ENCODE results near the gene SLC22A5. TPM values are rescaled to one million over a fixed set of nuclear protein-coding genes. Genes with fewer than 3 reads are reported as not detected.

SLC22A5 gene
- total and polyA plus RNA-seq, 11 donors: 7.5 to 50.1 (median 13.5) TPM

DNA sequence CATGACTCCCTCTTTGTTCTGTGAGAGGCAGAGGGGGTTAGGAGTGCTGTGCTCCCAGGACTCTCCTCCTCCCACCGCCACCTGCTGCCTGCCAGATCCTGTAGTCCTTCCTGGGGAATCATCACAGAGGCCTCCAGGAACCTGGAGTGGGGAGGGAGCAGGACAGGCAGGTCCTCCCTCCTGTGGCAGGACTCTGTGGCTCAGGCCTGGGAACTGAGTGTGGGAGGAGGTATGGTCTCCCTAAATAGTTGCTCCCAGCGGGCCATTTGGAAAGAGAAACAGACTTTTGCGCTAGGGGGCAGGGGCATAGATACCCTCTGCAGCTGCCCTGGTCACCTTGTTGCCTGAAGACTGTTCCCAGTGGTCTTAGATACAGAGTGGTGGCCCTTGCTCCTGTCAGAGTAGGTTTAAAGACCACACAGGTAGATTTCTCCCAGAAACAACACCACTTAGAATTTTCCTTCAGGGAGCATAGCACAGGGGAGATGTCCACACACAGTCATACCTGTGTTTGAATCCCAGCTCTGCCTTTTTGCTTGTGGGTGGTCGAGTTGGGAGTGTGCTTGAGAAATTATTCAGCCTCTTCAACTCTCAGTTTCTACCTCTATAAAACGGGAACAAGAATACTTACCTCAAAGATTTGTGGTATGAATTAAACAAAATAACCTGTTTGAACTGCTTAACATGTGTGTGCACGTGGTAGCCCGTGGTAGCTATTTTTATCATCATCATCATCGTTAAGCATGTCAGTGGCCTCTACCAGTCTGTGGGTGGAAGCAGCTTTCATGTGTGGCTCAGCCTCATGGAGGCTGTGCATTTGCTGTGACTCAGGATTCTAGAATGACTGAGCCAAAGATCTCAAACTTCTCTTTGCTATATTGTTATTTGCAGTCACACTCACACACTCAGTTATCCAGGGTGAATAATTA, 55.8 kb downstream of the SLC22A5 start:
- Histone ChIP-seq H3K9me3 (no peaks in the 10 kb centered on the region), H3K27me3 (no peaks in the 10 kb centered on the region), H3K36me3 (peaks cover 0 to 33% (median 8%) of the 10 kb centered on the region in 9 donors), H3K4me3 (peak overlapping the region in 1 of 12 donors; percentile 27), H3K27ac (peak overlapping the region; percentile 33 to 98 (median 81)), H3K4me1 (peaks cover 41 to 100% (median 99%) of the 10 kb centered on the region in 12 donors)
- 43 to 49% (median 44%) methylated on average over 7 to 8 of the region's 8 CpGs for WGBS, 4 donors
- DNase-seq (no peak), ATAC-seq (peak in 1 of 4 donors; percentile 17)
- no peak for TF ChIP-seq CTCF (IDR thresholded peaks at IDR 0.05)
- no peak for TF ChIP-seq POLR2A (IDR thresholded peaks at IDR 0.05)
- intact Hi-C loops (cut with DNase I): loop anchor here in 2 of 10 donors (5.0 kb wide), 2 partner anchors 37 to 62 kb away; no protein-coding TSS in a partner anchor

- Histone ChIP-seq H3K27me3 (no peaks in the 10 kb centered on the region), H3K27ac (peak overlapping the region in 11 of 12 donors; percentile 58 to 98 (median 81)), H3K4me3 (peak overlapping the region in 1 of 12 donors; percentile 27), H3K9me3 (no peaks in the 10 kb centered on the region), H3K36me3 (peaks cover 0 to 30% (median 6%) of the 10 kb centered on the region in 9 donors), H3K4me1 (peaks cover 41 to 100% (median 94%) of the 10 kb centered on the region in 12 donors)
- intact Hi-C loops (cut with DNase I): loop anchor here in 2 of 10 donors (5.0 kb wide), 2 partner anchors 36 to 61 kb away; no protein-coding TSS in a partner anchor
- no peak for TF ChIP-seq CTCF (IDR thresholded peaks at IDR 0.05)
- TF ChIP-seq POLR2A (IDR thresholded peaks at IDR 0.05): no peak
- WGBS, 4 donors: 67 to 73% (median 70%) methylated on average over 6 to 7 of the region's 7 CpGs
- DNase-seq (no peak), ATAC-seq (no peak)
Observed at GRCh38 chr5:132425975-132426524, 56.5 kb downstream of the SLC22A5 start.

DNA sequence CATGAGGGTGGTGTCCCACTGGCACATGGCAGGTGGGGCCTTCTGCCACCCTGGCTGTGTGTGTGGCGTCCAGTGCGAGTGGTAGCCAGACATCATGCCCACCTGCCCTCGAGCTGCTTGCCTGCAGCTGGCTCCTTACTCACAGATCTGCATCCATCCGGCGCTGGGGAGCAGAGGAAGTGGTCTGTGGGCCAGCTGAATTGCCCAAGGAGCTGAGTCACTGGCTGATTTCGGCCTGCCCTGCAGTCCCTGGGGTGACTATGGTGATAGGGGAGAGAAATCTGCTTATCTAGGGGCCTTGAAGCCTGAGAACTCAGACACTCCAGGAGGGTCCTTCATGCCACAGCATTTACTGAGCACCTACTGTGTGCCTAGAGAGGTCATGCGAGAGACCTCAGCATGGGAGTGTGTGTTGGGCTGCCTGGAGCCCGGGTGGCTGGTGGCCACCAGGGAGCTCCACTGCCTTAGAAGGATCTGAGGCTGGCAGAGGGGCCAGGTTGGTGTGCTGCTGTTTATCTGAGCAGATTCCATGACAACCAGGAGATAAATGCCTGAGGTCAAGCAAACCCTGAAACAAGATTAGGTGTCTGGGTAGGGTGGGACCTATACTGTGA, 57.1 kb downstream of the SLC22A5 start:
- peaks cover 35 to 100% (median 90%) of the 10 kb centered on the region in 12 donors for H3K4me1 ChIP-seq
- DNase-seq (peak; percentile 51 to 88 (median 82)), ATAC-seq (peak in 3 of 4 donors; percentile 56 to 74 (median 71))
- peak overlapping the region; percentile 22 to 98 (median 81) for H3K27ac ChIP-seq
- H3K36me3 ChIP-seq: peaks cover 0 to 30% (median 6%) of the 10 kb centered on the region in 9 donors
- H3K9me3 ChIP-seq: no peaks in the 10 kb centered on the region
- intact Hi-C loops (cut with DNase I): loop anchor here in 2 of 10 donors (5.0 kb wide), 2 partner anchors 36 to 61 kb away; no protein-coding TSS in a partner anchor
- peak overlapping the region in 1 of 12 donors; percentile 27 for H3K4me3 ChIP-seq
- no peaks in the 10 kb centered on the region for H3K27me3 ChIP-seq
- WGBS, 4 donors: 48 to 56% (median 51%) methylated on average over 6 to 8 of the region's 8 CpGs
- TF ChIP-seq POLR2A (IDR thresholded peaks at IDR 0.05): no peak
- peak in 7 of 12 donors; percentile 15 to 47 (median 28) for TF ChIP-seq CTCF (IDR thresholded peaks at IDR 0.05)

Data from heart left ventricle (tissue), 16 donors.